Mesenchymal stem cell (in vitro differentiated cells and primary cell): ENCODE results near the gene HPSE2.

Experiments used
- DNase-seq: peaks from one replicate; pipeline ENCODE4 v3.0.0-alpha.2; 2013
- H2AFZ ChIP-seq: one replicate; pipeline ENCODE4 v1.6.1; 2013; ENCODE audit warnings: low read depth, mild to moderate bottlenecking, control low read depth, inconsistent platforms, low read length, moderate library complexity
- H2AK5ac ChIP-seq: 2 replicates; pipeline ENCODE4 v1.6.1; 2013; ENCODE audit warnings: low read length, moderate library complexity, mild to moderate bottlenecking, inconsistent platforms; ENCODE audit not compliant: severe bottlenecking
- H2BK120ac ChIP-seq: one replicate; pipeline ENCODE4 v1.6.1; 2013; ENCODE audit warnings: low read depth, mild to moderate bottlenecking, inconsistent platforms, low read length, moderate library complexity
- H2BK12ac ChIP-seq, 2 experiments: one replicate each; pipeline ENCODE4 v1.6.1; 2013; ENCODE audit warnings: inconsistent platforms in 2 of 2, low read length in 2 of 2, mild to moderate bottlenecking in 2 of 2, moderate library complexity in 2 of 2, control low read depth in 1 of 2
- H2BK15ac ChIP-seq: one replicate; pipeline ENCODE4 v1.6.1; 2013; ENCODE audit warnings: mild to moderate bottlenecking, low read depth, inconsistent platforms; ENCODE audit not compliant: poor library complexity, severe bottlenecking
- H2BK5ac ChIP-seq: 2 replicates; pipeline ENCODE4 v1.6.1; 2013; ENCODE audit warnings: low read depth, mild to moderate bottlenecking, low read length, control low read depth, inconsistent platforms; ENCODE audit not compliant: poor library complexity, severe bottlenecking
- H3K14ac ChIP-seq, 2 experiments: one replicate each; pipeline ENCODE4 v1.6.1; 2013; ENCODE audit warnings: inconsistent platforms in 2 of 2, low read length in 2 of 2, control low read depth in 1 of 2, mild to moderate bottlenecking in 1 of 2, moderate library complexity in 1 of 2
- H3K18ac ChIP-seq, 2 experiments: one replicate each; pipeline ENCODE4 v1.6.1; 2013; ENCODE audit warnings: inconsistent platforms in 2 of 2, low read length in 2 of 2, control low read depth in 1 of 2, low read depth in 1 of 2, mild to moderate bottlenecking in 1 of 2
- H3K23ac ChIP-seq, 2 experiments: one replicate each; pipeline ENCODE4 v1.6.1; 2013; ENCODE audit warnings: inconsistent platforms in 2 of 2, low read length in 2 of 2, mild to moderate bottlenecking in 2 of 2, moderate library complexity in 2 of 2, control low read depth in 1 of 2
- H3K27ac ChIP-seq: 2 replicates; pipeline ENCODE4 v1.5.1; 2013; ENCODE audit warnings: mild to moderate bottlenecking, moderate library complexity, low read length, control low read depth, inconsistent platforms; ENCODE audit not compliant: poor library complexity, severe bottlenecking
- H3K27me3 ChIP-seq, 2 experiments: 2 replicates each; pipeline versions ENCODE4 v1.6.1 to v1.7.0; 2013; ENCODE audit warnings: low read length in 2 of 2, mild to moderate bottlenecking in 2 of 2, moderate library complexity in 2 of 2, control low read depth in 1 of 2, inconsistent platforms in 1 of 2; ENCODE audit not compliant: control insufficient read depth in 1 of 2, insufficient read depth in 1 of 2
- H3K36me3 ChIP-seq, 2 experiments: 2 replicates each; pipeline versions ENCODE4 v1.6.1 to v1.7.0; 2013; ENCODE audit warnings: low read length in 2 of 2, control low read depth in 1 of 2, inconsistent platforms in 1 of 2, low read depth in 1 of 2, mild to moderate bottlenecking in 1 of 2; ENCODE audit not compliant: insufficient read depth in 2 of 2, control insufficient read depth in 1 of 2
- H3K4ac ChIP-seq, 2 experiments: one replicate each; pipeline ENCODE4 v1.6.1; 2013; ENCODE audit warnings: inconsistent platforms in 2 of 2, low read length in 2 of 2, mild to moderate bottlenecking in 2 of 2, moderate library complexity in 2 of 2, control low read depth in 1 of 2, low read depth in 1 of 2
- H3K4me1 ChIP-seq: 2 replicates; pipeline ENCODE4 v1.6.1; 2013; ENCODE audit warnings: low read depth, low read length, control low read depth; ENCODE audit not compliant: control insufficient read depth, insufficient read depth
- H3K4me2 ChIP-seq: 2 replicates; pipeline ENCODE4 v1.6.1; 2013; ENCODE audit warnings: low read length, mild to moderate bottlenecking, inconsistent platforms; ENCODE audit not compliant: poor library complexity, severe bottlenecking
- H3K4me3 ChIP-seq, 2 experiments: 2 replicates each; pipeline versions ENCODE4 v1.5.1 to v1.7.0; 2013; ENCODE audit warnings: low read length in 2 of 2, mild to moderate bottlenecking in 2 of 2, control low read depth in 1 of 2, low read depth in 1 of 2; ENCODE audit not compliant: insufficient read depth in 1 of 2
- H3K79me1 ChIP-seq: replicated peaks from 2 replicates; pipeline ENCODE4 v1.6.1; 2013; ENCODE audit warnings: mild to moderate bottlenecking, control low read depth, low read length, inconsistent platforms; ENCODE audit not compliant: poor library complexity, severe bottlenecking
- H3K9ac ChIP-seq: 2 replicates; pipeline ENCODE4 v1.7.0; 2013; ENCODE audit warnings: mild to moderate bottlenecking, low read length, moderate library complexity
- H3K9me3 ChIP-seq: 2 replicates; pipeline ENCODE4 v1.7.0; 2013; ENCODE audit warnings: mild to moderate bottlenecking, low read length; ENCODE audit not compliant: control insufficient read depth
- H4K8ac ChIP-seq: one replicate; pipeline ENCODE4 v1.6.1; 2013; ENCODE audit warnings: inconsistent platforms, mild to moderate bottlenecking, low read length, moderate library complexity
- H4K91ac ChIP-seq: one replicate; pipeline ENCODE4 v1.6.1; 2013; ENCODE audit warnings: mild to moderate bottlenecking, low read length, inconsistent platforms
- WGBS: methylation state at CpG from one replicate; pipeline ENCODE4 v1.1.7; 2013; ENCODE audit warnings: mixed read lengths; 5-methylcytosine and 5-hydroxymethylcytosine counted together

HPSE2 gene

GRCh38 chr10:98899018-98899417, 336.6 kb downstream of the HPSE2 start:
- Histone ChIP-seq H3K23ac (no peak overlapping the region), H3K4ac (no peak overlapping the region), H3K4me1 (no peaks in the 10 kb centered on the region), H2BK15ac (no peak overlapping the region), H3K4me3 (no peak overlapping the region), H4K91ac (no peak overlapping the region), H3K4me2 (no peak overlapping the region), H2BK12ac (no peak overlapping the region), H2AK5ac (no peak overlapping the region), H3K79me1 (no peaks in the 10 kb centered on the region), H2AFZ (no peak overlapping the region), H3K18ac (no peak overlapping the region), H3K14ac (no peak overlapping the region), H3K9me3 (no peaks in the 10 kb centered on the region), H3K36me3 (no peaks in the 10 kb centered on the region), H3K9ac (no peak overlapping the region), H3K27me3 (no peaks in the 10 kb centered on the region), H4K8ac (no peak overlapping the region), H2BK120ac (no peak overlapping the region), H2BK5ac (no peak overlapping the region), H3K27ac (no peak overlapping the region)
- 21% methylated on average over 2 of the region's 3 CpGs for WGBS
- DNase-seq = no peak

- Histone ChIP-seq H3K79me1 (no peaks in the 10 kb centered on the region), H4K91ac (no peak overlapping the region), H2BK12ac (no peak overlapping the region), H3K4ac (no peak overlapping the region), H2BK5ac (peak overlapping the region; percentile 44), H2AK5ac (no peak overlapping the region), H3K18ac (no peak overlapping the region), H3K27ac (no peak overlapping the region), H3K4me1 (no peaks in the 10 kb centered on the region), H2BK120ac (no peak overlapping the region), H2AFZ (no peak overlapping the region), H3K14ac (no peak overlapping the region), H3K9ac (no peak overlapping the region), H3K4me2 (no peak overlapping the region), H4K8ac (no peak overlapping the region), H3K36me3 (no peaks in the 10 kb centered on the region), H3K23ac (no peak overlapping the region), H3K4me3 (no peak overlapping the region), H2BK15ac (no peak overlapping the region), H3K27me3 (no peaks in the 10 kb centered on the region), H3K9me3 (no peaks in the 10 kb centered on the region)
- 64% methylated on average over 1 of the region's 1 CpG for WGBS
- DNase-seq = no peak
Measured at GRCh38 chr10:98892523-98892922, 343.1 kb downstream of the HPSE2 start.

- Histone ChIP-seq H2AK5ac (no peak overlapping the region), H2BK12ac (no peak overlapping the region), H3K36me3 (no peaks in the 10 kb centered on the region), H4K91ac (no peak overlapping the region), H3K18ac (no peak overlapping the region), H3K23ac (no peak overlapping the region), H3K79me1 (no peaks in the 10 kb centered on the region), H2BK120ac (no peak overlapping the region), H4K8ac (no peak overlapping the region), H3K9me3 (no peaks in the 10 kb centered on the region), H3K27me3 (no peaks in the 10 kb centered on the region), H3K4me2 (no peak overlapping the region), H3K4me1 (no peaks in the 10 kb centered on the region), H3K4me3 (no peak overlapping the region), H3K4ac (no peak overlapping the region), H2BK5ac (no peak overlapping the region), H3K27ac (no peak overlapping the region), H3K9ac (no peak overlapping the region), H3K14ac (no peak overlapping the region), H2AFZ (no peak overlapping the region), H2BK15ac (no peak overlapping the region)
- 85% methylated on average over 1 of the region's 1 CpG for WGBS
- DNase-seq = peak; percentile 42
Measured at GRCh38 chr10:98886686-98887085, 349.0 kb downstream of the HPSE2 start.

- Histone ChIP-seq H3K4ac (no peak overlapping the region), H3K14ac (no peak overlapping the region), H3K27me3 (no peaks in the 10 kb centered on the region), H2AK5ac (no peak overlapping the region), H3K36me3 (no peaks in the 10 kb centered on the region), H3K79me1 (no peaks in the 10 kb centered on the region), H3K27ac (no peak overlapping the region), H3K18ac (no peak overlapping the region), H2BK5ac (no peak overlapping the region), H3K4me1 (no peaks in the 10 kb centered on the region), H4K8ac (no peak overlapping the region), H3K9ac (no peak overlapping the region), H4K91ac (no peak overlapping the region), H2BK12ac (no peak overlapping the region), H3K23ac (no peak overlapping the region), H3K4me3 (no peak overlapping the region), H2BK15ac (no peak overlapping the region), H3K9me3 (no peaks in the 10 kb centered on the region), H2BK120ac (no peak overlapping the region), H3K4me2 (no peak overlapping the region), H2AFZ (no peak overlapping the region)
- no peak for DNase-seq
Measured at GRCh38 chr10:98885378-98885777, 350.3 kb downstream of the HPSE2 start.
